GM12878 (cell line): Measurements from ENCODE around the gene PCLO. TPM values are rescaled to one million over a fixed set of nuclear protein-coding genes. Genes with fewer than 3 reads are reported as not detected.

Experiments
- ATAC-seq: fragments of 200-7000 bp; cut with Tn5 transposase; 3 replicates; pipeline ENCODE4 v1.9.1; 2020; ENCODE audit warnings: mild to moderate bottlenecking, moderate library complexity
- BruUV-seq: library from RNA; stranded (reverse); fragments of 400-500 nt; replicated peaks from 2 replicates; lab custom pipeline; 2021; lab: Mats Ljungman, UMichigan
- CTCF ChIA-PET: fragments of 300-600 bp; sonication (Branson Sonifier 250); formaldehyde crosslinking; extraction: SDS; loops from one replicate; lab custom pipeline; 2021; ENCODE audit warnings: inconsistent platforms; lab: Yijun Ruan, JAX
- POLR2A ChIA-PET: fragments of 350-600 bp; formaldehyde crosslinking; extraction: SDS; loops from one replicate; lab custom pipeline; 2021; ENCODE audit warnings: inconsistent platforms; lab: Charles Lee
- RAD21 ChIA-PET: fragments of 300-600 bp; sonication (Branson Sonifier 250); formaldehyde crosslinking; loops from one replicate; lab custom pipeline; 2023; ENCODE audit warnings: antibody characterized with exemption; ENCODE audit not compliant: unreplicated experiment; lab: Charles Lee
- SMC1A ChIA-PET: fragments of 300-600 bp; sonication (Branson Sonifier 250); formaldehyde crosslinking; loops from one replicate; lab custom pipeline; 2023; ENCODE audit not compliant: unreplicated experiment, uncharacterized antibody; lab: Charles Lee
- DNase-seq: peaks from one replicate; pipeline ENCODE4 v3.0.0-alpha.2; 2011; ENCODE audit warnings: low read depth, low spot score
- FAIRE-seq: peaks from 3 replicates; lab custom pipeline; 2011; peaks lifted over from hg19 to GRCh38; lab: Jason Lieb, UNC
- H2AFZ ChIP-seq: 2 replicates; pipeline ENCODE4 v1.6.0; 2011; ENCODE audit warnings: low read depth, low read length, control low read depth; ENCODE audit not compliant: control insufficient read depth
- H3K27ac ChIP-seq: 2 replicates; pipeline ENCODE4 v1.5.1; 2011; ENCODE audit warnings: control low read depth; ENCODE audit not compliant: control insufficient read depth, insufficient read depth
- H3K27me3 ChIP-seq, 2 experiments: replicated peaks in 1 of 2; 2 replicates each; pipeline versions ENCODE4 v1.6.0 to v1.6.1; 2011; ENCODE audit warnings: low read length in 1 of 2; ENCODE audit not compliant: control insufficient read depth in 2 of 2, insufficient read depth in 2 of 2
- H3K36me3 ChIP-seq, 2 experiments: 2 replicates each; pipeline ENCODE4 v1.5.1; 2011; ENCODE audit warnings: low read length in 1 of 2; ENCODE audit not compliant: control insufficient read depth in 2 of 2, insufficient read depth in 2 of 2
- H3K4me1 ChIP-seq: 2 replicates; pipeline ENCODE4 v1.6.1; 2011; ENCODE audit warnings: mild to moderate bottlenecking, low read length, moderate library complexity, mixed read lengths; ENCODE audit not compliant: control insufficient read depth, insufficient read depth
- H3K4me2 ChIP-seq: 2 replicates; pipeline ENCODE4 v1.6.0; 2011; ENCODE audit warnings: control low read depth; ENCODE audit not compliant: control insufficient read depth, insufficient read depth
- H3K4me3 ChIP-seq: fragments of 200-600 bp; sonication (generic); 2 replicates; pipeline ENCODE4 v1.5.1; 2016
- H3K79me2 ChIP-seq: 2 replicates; pipeline ENCODE4 v1.6.0; 2011; ENCODE audit warnings: low read length; ENCODE audit not compliant: control insufficient read depth, insufficient read depth
- H3K9ac ChIP-seq: 2 replicates; pipeline ENCODE4 v1.8.0; 2011; ENCODE audit warnings: low read length, control low read depth, mixed read lengths; ENCODE audit not compliant: control insufficient read depth, insufficient read depth
- H3K9me3 ChIP-seq: replicated peaks from 3 replicates; pipeline ENCODE4 v1.5.1; 2011; ENCODE audit warnings: mild to moderate bottlenecking, low read length; ENCODE audit not compliant: control insufficient read depth, insufficient read depth
- H4K20me1 ChIP-seq: 2 replicates; pipeline ENCODE4 v1.6.0; 2011; ENCODE audit not compliant: control insufficient read depth, insufficient read depth
- CBX5 ChIP-seq: sonication (generic); IDR thresholded peaks from 2 replicates; pipeline ENCODE4 v1.6.1; 2016; ENCODE audit warnings: low read depth, moderate library complexity, mild to moderate bottlenecking, inconsistent platforms
- CEBPZ ChIP-seq: fragments of 150-350 bp; IDR thresholded peaks from 2 replicates; pipeline ENCODE4 v1.6.1; 2016; ENCODE audit warnings: low read depth, low read length
- E4F1 ChIP-seq: fragments of 450-650 bp; IDR thresholded peaks from 2 replicates; pipeline ENCODE4 v1.6.1; 2018; ENCODE audit warnings: borderline replicate concordance, mild to moderate bottlenecking; ENCODE audit not compliant: partially characterized antibody
- HSF1 ChIP-seq: fragments of 150-350 bp; IDR thresholded peaks from 2 replicates; pipeline ENCODE4 v1.6.1; 2014; ENCODE audit warnings: mild to moderate bottlenecking, low read depth, low read length
- IRF4 ChIP-seq: IDR thresholded peaks from 2 replicates; pipeline ENCODE4 v1.6.1; 2011; ENCODE audit warnings: low read depth, low read length
- KDM1A ChIP-seq: fragments of 200-600 bp; sonication (generic); IDR thresholded peaks from 2 replicates; pipeline ENCODE4 v1.6.1; 2016; ENCODE audit warnings: borderline replicate concordance
- RUNX3 ChIP-seq: IDR thresholded peaks from 2 replicates; pipeline ENCODE4 v1.6.1; 2012; ENCODE audit warnings: low read length, inconsistent platforms
- SMAD1 ChIP-seq: fragments of 450-650 bp; IDR thresholded peaks from 2 replicates; pipeline ENCODE4 v1.6.1; 2018; ENCODE audit warnings: mild to moderate bottlenecking, low read depth; ENCODE audit not compliant: partially characterized antibody
- STAT1 ChIP-seq: fragments of 450-650 bp; conservative IDR thresholded peaks from 2 replicates; pipeline ENCODE4 v1.6.1; 2014; ENCODE audit warnings: antibody characterized with exemption, mild to moderate bottlenecking
- USF1 ChIP-seq: IDR thresholded peaks from 2 replicates; pipeline ENCODE4 v1.6.1; 2011; ENCODE audit warnings: borderline replicate concordance, low read depth, mild to moderate bottlenecking, moderate library complexity, mixed read lengths, low read length; ENCODE audit not compliant: insufficient read depth; ENCODE audit errors: extremely low read length
- ZNF207 ChIP-seq: fragments of 450-650 bp; IDR thresholded peaks from 2 replicates; pipeline ENCODE4 v1.6.1; 2014; ENCODE audit warnings: antibody characterized with exemption, mild to moderate bottlenecking, borderline replicate concordance
- ZNF217 ChIP-seq: fragments of 450-650 bp; IDR thresholded peaks from 2 replicates; pipeline ENCODE4 v1.6.1; 2017; ENCODE audit warnings: antibody characterized with exemption, mild to moderate bottlenecking
- ZNF274 ChIP-seq: IDR thresholded peaks from one replicate; pipeline ENCODE4 v1.8.0; 2011; ENCODE audit not compliant: insufficient read length, insufficient read depth
- WGBS: methylation state at CpG from one replicate; pipeline ENCODE4 v1.1.6; 2016; ENCODE audit warnings: low lambda C conversion rate; ENCODE audit not compliant: insufficient replicate concordance, insufficient coverage; ENCODE audit errors: missing lambda C conversion rate; 5-methylcytosine and 5-hydroxymethylcytosine counted together
- in situ Hi-C: fragments of 300-500 bp; cut with MboI; formaldehyde crosslinking; loops from 9 replicates; pipeline ENCODE4 v1.14.3; 2018; ENCODE audit warnings: mixed read lengths
- intact Hi-C: fragments of 100-400 bp; cut with micrococcal nuclease; formaldehyde crosslinking; loops from one replicate; pipeline ENCODE4 v1.14.2; 2022; ENCODE audit not compliant: unreplicated experiment
- polyA plus RNA-seq, 11 experiments: library from polyadenylated mRNA; depleted of rRNA in 4 of 11; unstranded in 6 of 11; stranded (reverse) in 5 of 11; fragments of >200 nt; fragmentation: Nextera tagmentation in 4 of 11; fragmentation: Illumina TruSeq in 1 of 11; extraction: Ambion mirVana in 4 of 11; extraction: Trizol in 1 of 11; gene quantifications; 1 replicate in 1 of 11; 2 replicates in 10 of 11; pipeline versions ENCODE4 v1.2.1 to v1.2.3, GENCODE V29; 2011 to 2016; ENCODE audit warnings: inconsistent platforms in 2 of 11, missing spikeins in 2 of 11, low read depth in 1 of 11
- total RNA-seq, 4 experiments: library from RNA; depleted of rRNA in 3 of 4; stranded (reverse); fragments of >200 nt in 3 of 4; fragmentation: Illumina TruSeq in 1 of 4; extraction: Trizol in 1 of 4; gene quantifications; 2 replicates each; pipeline versions ENCODE4 v1.2.1 to v1.2.3, GENCODE V29; 2013 to 2021

PCLO gene
- total and polyA plus RNA-seq, 10 of the 15 experiments (the other 5 are each of a cell fraction or from before 2014, with no cell fraction given) = 0.01 to 0.08 (median 0.03) TPM; not detected in 6

GRCh38 chr7:83150310-83150709 lies 12.4 kb downstream of the PCLO start:
- no peak overlapping the region for H3K9ac ChIP-seq
- no peaks in the 10 kb centered on the region for H3K27me3 ChIP-seq
- H3K4me3 ChIP-seq = no peak overlapping the region
- no peak for ATAC-seq
- H4K20me1 ChIP-seq = no peaks in the 10 kb centered on the region
- BruUV-seq = no TSS peak
- ChIA-PET POLR2A (no interaction called here), SMC1A (no interaction called here), RAD21 (no interaction called here), CTCF (no interaction called here)
- H3K4me2 ChIP-seq = no peak overlapping the region
- no peak for DNase-seq
- no peak overlapping the region for H3K27ac ChIP-seq
- H3K79me2 ChIP-seq = no peaks in the 10 kb centered on the region
- no peak for FAIRE-seq
- intact Hi-C loops (no loop called here), in situ Hi-C loops (no loop called here)
- H3K4me1 ChIP-seq = no peaks in the 10 kb centered on the region
- no peaks in the 10 kb centered on the region for H3K9me3 ChIP-seq
- H3K36me3 ChIP-seq = no peaks in the 10 kb centered on the region
- WGBS = 0% methylated on average over 2 of the region's 2 CpGs
- no peak overlapping the region for H2AFZ ChIP-seq
- no peak for TF ChIP-seq IRF4
- TF ChIP-seq SMAD1 = no peak
- no peak for TF ChIP-seq CBX5
- no peak for TF ChIP-seq ZNF274
- TF ChIP-seq STAT1 = no peak
- TF ChIP-seq E4F1 = no peak
- no peak for TF ChIP-seq ZNF207
- TF ChIP-seq RUNX3 = no peak
- TF ChIP-seq CEBPZ = no peak
- no peak for TF ChIP-seq USF1
- TF ChIP-seq KDM1A = no peak
- no peak for TF ChIP-seq HSF1
- TF ChIP-seq ZNF217 = no peak
